ENCODE results near the gene STT3B. TPM values are rescaled to one million over a fixed set of nuclear protein-coding genes. Genes with fewer than 3 reads are reported as not detected.
"Not testable (repeated sequence)": the region's sequence is repeated elsewhere in the genome, so short reads cannot be mapped to it uniquely, and the experiment has no call there.

Gene STT3B
- total RNA-seq, 1 donor = 244 TPM

DNA sequence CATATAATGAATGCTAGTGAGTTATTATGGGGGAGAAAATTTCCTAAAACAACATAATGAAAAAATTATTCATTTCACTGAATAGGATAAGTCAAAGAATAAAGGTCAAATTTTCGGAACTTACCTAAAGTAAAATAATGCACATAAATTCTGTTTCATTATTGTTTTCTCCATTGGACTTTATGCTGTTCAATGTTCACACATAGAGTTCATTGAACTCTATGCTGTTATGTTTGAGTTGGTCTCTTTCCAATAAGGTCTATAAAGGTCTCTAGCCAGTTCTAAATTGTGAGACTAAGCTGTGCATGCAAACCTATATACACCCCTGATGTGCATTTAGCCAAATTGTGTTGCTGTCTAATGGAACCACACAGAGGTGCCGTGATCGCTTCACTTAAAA, 28.5 kb upstream of the STT3B start:
- no peak for DNase-seq (ENCODE audit: low read depth)
- TF ChIP-seq, protein P1, sequence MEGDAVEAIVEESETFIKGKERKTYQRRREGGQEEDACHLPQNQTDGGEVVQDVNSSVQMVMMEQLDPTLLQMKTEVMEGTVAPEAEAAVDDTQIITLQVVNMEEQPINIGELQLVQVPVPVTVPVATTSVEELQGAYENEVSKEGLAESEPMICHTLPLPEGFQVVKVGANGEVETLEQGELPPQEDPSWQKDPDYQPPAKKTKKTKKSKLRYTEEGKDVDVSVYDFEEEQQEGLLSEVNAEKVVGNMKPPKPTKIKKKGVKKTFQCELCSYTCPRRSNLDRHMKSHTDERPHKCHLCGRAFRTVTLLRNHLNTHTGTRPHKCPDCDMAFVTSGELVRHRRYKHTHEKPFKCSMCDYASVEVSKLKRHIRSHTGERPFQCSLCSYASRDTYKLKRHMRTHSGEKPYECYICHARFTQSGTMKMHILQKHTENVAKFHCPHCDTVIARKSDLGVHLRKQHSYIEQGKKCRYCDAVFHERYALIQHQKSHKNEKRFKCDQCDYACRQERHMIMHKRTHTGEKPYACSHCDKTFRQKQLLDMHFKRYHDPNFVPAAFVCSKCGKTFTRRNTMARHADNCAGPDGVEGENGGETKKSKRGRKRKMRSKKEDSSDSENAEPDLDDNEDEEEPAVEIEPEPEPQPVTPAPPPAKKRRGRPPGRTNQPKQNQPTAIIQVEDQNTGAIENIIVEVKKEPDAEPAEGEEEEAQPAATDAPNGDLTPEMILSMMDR (IDR thresholded peaks at IDR 0.05; ENCODE audit: insufficient read depth, low read depth, low read length) = no peak
- H3K4me3 ChIP-seq (ENCODE audit: low read depth, low read length) = no peak overlapping the region

DNA sequence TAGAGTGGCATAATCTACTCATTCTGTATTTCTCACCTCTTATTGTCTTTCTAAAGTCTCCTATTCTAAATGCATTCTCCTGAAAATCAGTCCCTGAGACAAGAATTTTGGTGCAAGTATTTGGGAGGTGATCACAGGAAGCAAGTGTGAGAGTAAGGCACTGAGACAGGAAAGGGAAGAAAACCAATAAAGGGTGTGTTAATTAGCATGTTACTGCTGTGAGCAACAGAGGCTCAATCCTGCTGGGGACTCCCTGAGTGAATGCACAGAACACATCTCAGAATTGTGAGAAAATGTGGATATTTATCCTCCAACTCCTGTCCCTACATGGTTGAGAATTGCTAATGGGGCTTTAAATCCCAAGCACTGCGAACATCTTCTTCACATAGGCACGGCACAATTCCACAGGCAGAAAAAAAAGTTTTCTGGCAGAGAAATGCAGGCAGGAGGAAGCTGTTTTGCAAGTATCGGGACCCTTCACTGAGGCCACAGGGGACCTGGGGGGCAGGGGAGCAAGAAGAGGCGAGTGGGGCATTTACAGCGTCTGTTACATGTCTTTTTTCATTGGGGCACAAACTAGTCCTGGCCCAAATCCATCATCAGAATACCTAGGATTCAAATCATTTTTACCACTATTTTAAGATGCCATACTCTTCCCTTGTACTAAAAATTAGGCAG, 27.2 kb upstream of the STT3B start:
- DNase-seq (ENCODE audit: low read depth) = no peak
- TF ChIP-seq, protein P1 (IDR thresholded peaks at IDR 0.05; ENCODE audit: insufficient read depth, low read depth, low read length) = no peak
- no peak overlapping the region for H3K4me3 ChIP-seq (ENCODE audit: low read depth, low read length)

DNA sequence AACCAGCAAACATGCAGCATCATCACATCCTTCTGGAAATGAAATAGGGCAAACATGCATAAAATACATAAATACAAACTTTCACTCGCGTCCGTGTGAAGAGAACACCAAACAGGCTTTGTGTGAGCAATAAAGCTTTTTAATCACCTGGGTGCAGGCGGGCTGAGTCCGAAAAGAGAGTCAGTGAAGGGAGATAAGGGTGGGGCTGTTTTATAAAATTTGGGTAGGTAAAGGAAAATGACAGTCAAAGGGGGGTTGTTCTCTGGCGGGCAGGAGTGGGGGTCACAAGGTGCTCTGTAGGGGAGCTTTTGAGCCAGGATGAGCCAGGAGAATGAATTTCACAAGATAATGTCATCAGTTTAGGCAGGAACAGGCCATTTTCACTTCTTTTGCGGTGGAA, 26.2 kb upstream of the STT3B start:
- DNase-seq (ENCODE audit: low read depth); H3K4me3 ChIP-seq (ENCODE audit: low read depth, low read length): not testable (repeated sequence)

DNA sequence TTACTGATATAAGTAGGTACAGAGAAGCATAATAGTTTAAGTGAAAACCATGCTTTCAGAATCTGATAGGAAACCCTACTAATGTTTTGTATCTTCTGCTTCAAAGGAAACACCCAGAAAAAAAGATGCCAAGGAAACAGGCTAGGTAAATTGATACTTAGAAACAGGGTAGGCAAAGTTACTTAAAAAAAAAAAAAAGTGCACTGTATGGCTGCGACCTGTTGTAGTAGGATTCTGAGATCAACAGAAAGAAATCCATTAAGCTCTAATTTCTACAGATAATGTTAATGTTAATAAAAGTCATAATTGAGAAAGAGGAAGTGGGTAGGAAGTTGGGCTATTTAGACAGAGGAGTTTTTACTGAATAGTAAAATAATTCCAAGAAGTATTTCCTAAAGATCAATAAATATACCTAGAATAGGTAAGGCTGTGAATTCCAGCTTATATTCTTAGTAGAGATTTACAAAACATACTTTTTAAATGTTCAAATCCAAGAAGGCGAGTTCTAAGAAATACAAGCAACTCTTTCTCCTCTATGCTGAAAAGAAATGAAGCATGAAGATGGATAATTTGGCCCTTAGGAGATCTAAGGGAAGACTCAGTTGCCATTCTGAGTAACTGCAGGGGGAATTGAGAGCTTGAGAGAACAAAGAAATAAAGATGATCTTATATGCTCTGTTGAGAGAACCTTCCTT, 24.1 kb upstream of the STT3B start:
- TF ChIP-seq, protein P1 (IDR thresholded peaks at IDR 0.05; ENCODE audit: insufficient read depth, low read depth, low read length) = no peak
- no peak overlapping the region for H3K4me3 ChIP-seq (ENCODE audit: low read depth, low read length)

DNA sequence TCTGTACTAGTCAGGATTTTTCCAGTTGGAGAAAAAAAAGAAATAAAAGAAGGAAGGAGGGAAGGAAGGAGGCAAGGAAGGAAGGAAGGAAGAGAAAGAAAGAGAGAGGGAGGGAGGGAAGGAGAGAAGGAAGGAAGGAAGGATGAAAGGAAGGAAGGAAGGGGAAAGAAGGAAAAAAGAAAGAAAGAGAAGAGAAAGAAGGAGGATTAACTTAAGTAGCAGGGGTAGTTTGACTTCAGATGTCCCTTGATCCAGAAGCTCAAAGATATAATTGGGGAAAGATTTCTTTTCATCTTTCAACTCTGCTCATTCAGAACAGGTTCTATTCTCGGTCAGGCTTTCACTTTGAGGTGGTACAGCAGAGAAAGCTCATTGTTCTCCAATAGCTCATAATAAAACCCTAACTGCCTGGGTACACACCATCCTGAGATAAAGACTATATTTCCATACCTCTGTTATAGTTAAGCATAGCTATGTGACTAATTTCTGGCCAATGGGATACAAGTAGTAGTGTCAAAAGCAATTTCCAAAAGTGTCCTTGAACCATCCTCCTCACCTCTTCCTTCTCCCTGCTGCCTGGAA, 23.5 kb upstream of the STT3B start:
- TF ChIP-seq, protein P1 (IDR thresholded peaks at IDR 0.05; ENCODE audit: insufficient read depth, low read depth, low read length) = no peak
- no peak overlapping the region for H3K4me3 ChIP-seq (ENCODE audit: low read depth, low read length)
- no peak for DNase-seq (ENCODE audit: low read depth)

More for the DNA sequence above, 24.1 kb upstream of the STT3B start:
- DNase-seq (ENCODE audit: low read depth) = no peak

DNA sequence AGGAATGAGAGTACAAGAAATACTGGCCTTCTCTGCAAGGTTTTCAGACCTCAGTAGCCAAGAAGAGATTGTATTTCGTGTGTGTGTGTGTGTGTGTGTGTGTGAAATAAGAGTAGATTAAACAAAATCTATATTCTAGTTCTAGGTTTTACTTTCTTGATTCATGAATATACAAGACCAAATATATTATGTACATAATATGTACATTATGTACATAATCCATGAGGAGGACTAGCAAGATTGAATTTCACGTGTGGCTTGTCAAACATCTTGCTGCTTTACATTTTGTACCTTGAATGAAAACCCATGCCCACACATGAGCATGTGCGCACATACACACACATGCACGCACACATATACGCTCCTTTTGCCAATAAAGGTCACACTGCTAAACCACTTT, 18.2 kb upstream of the STT3B start:
- TF ChIP-seq, protein P1 (IDR thresholded peaks at IDR 0.05; ENCODE audit: insufficient read depth, low read depth, low read length) = no peak
- H3K4me3 ChIP-seq (ENCODE audit: low read depth, low read length) = no peak overlapping the region
- no peak for DNase-seq (ENCODE audit: low read depth)

DNA sequence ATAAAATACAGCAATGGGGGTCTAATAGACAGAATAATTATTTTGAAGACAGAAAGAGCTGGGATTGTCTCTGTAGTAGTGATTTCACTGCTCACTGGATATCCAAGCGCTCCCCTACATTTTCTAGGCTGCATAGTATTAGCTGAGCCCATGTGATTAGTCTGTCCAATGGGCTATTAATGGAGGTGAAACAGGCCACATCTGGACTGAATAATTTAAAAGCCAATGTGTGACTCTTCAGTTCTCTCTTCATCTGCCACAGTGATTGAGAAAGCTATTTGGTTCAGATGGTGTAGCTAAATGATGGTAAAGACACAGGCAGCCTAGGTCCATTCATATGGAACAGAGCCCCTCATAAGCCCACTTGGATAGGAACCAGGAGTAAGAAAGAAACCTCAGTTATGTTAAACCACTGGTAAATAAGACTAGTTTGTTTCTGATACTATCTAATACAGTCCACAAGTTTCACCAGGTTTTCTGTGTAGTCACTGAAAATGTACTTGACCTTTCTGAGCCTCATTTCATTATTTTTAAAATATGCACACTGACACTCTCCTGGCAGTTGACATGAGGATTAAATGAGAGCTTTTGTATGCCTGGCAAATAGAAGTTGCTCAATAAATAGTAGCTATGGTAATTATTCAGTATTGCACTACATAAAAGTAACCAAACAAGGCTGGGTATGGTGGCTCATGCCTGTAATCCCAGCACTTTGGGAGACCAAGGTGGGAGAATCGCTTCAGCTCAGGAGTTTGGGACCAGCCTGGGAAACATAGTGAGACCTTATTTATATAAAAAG, 17.0 kb upstream of the STT3B start:
- TF ChIP-seq, protein P1 (IDR thresholded peaks at IDR 0.05; ENCODE audit: insufficient read depth, low read depth, low read length) = no peak
- DNase-seq (ENCODE audit: low read depth) = no peak

More for the DNA sequence above, 17.0 kb upstream of the STT3B start:
- no peak overlapping the region for H3K4me3 ChIP-seq (ENCODE audit: low read depth, low read length)

All from fibroblast of villous mesenchyme (primary cell).